Activated CD4-positive, alpha-beta T cell treated with anti-CD3 and anti-CD28 coated beads, Interleukin-2, amount 50 U/mL, for 16 hours (primary cell): ENCODE measurements around the gene CDH20.

ENCODE experiments used
- DNase-seq: peaks from one replicate; pipeline ENCODE4 v3.0.0-alpha.2; 2020

Gene CDH20

DNA sequence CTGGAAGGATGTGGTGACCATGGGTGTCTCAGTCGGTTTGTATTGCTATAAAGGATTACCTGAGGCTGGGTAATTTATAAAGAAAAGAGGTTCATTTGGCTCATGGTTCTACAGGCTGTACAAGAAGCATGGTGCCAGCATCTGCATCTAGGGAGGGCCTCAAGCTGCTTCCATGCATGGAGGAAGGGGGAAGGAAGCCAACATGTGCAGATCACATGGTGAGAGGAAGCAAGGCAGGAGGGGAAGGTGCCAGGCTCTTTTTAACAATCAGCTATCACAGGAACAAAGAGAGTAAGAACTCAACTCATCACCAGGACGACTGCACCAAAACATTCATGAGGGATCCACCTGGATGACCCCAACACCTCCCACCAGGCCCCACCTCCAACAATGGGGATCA is 209.4 kb downstream of the CDH20 start:
- DNase-seq: no peak

GRCh38 chr18:61543518-61543917 is 210.3 kb downstream of the CDH20 start:
- DNase-seq: no peak

DNA sequence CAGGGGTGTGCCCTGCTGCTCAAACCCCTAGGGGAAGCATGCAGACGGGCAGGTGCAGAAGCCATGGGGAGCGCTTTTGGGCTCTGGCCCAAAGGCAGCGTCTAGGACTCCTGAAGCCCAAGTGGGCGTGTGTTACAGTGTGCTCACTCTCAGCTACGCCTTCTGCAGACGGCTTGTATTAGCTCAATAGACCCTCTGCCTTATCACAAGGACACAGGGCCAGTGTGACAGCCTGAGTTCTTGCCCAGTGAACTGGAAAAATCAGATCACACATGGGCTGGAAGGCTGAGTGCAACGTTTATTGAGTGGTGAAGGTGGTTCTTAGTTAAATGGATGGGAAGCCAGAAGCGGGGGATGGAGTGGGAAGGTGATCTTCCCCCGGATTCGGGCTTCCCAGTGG is 210.9 kb downstream of the CDH20 start:
- DNase-seq: no peak

GRCh38 chr18:61545281-61546245 is 212.3 kb downstream of the CDH20 start:
- no peak for DNase-seq

GRCh38 chr18:61546590-61546989 is 213.4 kb downstream of the CDH20 start:
- no peak for DNase-seq

DNA sequence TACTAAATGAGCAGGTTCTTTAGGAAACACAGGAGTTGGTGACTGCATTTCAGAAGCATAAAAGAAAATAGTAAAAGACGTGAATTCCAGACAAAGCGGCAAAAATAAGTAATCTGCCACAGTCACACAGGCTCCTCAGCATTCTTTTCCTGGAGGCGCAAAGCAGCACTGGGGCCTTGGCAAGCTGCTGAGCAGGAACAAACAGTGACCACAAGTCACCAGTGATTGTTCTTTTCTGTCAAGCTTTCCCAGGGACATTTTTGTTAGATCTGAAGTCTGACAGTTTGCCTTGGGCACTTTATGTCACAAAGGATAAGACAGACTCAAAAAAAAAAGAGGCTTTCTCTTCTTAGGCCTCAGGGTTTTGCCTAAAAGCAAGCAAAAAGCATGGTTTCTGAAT is 216.2 kb downstream of the CDH20 start:
- no peak for DNase-seq

DNA sequence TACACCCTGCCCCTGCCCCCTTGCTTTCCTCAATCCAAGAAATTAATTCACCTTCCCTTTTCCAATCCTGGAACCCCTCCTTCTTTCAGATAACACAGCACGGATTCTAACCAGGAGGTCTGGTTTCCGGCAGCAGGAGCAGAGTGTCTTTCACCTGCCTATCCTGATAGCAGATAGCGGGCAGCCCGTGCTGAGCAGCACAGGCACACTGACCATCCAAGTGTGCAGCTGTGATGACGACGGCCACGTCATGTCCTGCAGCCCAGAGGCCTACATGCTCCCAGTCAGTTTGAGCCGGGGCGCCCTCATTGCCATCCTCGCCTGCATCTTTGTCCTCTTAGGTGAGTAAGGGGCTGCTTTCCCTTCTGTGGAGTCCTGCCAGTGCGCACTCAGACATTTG is 216.7 kb downstream of the CDH20 start:
- DNase-seq: no peak

GRCh38 chr18:61551586-61551985 is 218.4 kb downstream of the CDH20 start:
- peak; percentile 35 for DNase-seq

- DNase-seq: no peak
Measured at GRCh38 chr18:61553045-61553659, 219.9 kb downstream of the CDH20 start.

GRCh38 chr18:61554117-61554776 is 221.0 kb downstream of the CDH20 start:
- DNase-seq: no peak

DNA sequence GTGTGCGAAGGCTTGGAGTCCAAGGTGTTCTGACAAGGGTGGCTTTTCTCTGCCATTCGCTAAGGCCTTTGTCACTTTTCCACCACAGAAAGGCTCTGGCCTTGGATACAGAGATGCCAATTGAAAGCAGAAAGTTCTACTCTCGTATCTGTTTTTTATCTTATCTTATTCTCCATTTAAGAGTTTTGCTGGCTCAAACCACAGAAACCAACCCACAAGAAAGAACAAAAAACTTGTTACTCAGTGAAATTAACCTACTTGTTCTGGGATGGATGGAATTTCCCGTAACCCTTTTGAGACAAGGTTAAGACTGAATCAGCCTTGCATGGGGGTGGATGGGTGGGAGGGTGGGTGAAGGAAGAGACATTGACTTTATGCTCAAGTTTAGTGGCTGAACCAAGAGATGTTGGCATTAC is 221.7 kb downstream of the CDH20 start:
- no peak for DNase-seq

GRCh38 chr18:61556316-61556715 is 223.1 kb downstream of the CDH20 start:
- DNase-seq: no peak

DNA sequence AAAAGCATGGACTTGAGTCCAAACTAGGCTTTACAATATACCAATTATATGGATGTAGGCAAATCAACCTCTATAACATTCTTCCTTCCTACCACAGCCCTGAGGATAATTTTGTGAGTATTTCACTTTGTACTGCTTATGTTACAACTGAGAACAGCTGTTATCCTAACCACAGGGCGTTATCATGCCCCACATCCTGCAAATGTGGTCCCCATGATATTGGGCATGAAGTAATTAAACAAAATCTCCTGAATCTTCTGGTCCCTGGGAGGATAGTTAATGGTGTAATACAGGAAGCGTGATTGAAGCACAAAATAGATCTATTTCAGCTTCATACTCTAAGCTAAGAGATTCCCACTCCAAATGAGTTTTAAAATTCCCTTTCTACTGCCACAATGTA is 223.6 kb downstream of the CDH20 start:
- DNase-seq: no peak

DNA sequence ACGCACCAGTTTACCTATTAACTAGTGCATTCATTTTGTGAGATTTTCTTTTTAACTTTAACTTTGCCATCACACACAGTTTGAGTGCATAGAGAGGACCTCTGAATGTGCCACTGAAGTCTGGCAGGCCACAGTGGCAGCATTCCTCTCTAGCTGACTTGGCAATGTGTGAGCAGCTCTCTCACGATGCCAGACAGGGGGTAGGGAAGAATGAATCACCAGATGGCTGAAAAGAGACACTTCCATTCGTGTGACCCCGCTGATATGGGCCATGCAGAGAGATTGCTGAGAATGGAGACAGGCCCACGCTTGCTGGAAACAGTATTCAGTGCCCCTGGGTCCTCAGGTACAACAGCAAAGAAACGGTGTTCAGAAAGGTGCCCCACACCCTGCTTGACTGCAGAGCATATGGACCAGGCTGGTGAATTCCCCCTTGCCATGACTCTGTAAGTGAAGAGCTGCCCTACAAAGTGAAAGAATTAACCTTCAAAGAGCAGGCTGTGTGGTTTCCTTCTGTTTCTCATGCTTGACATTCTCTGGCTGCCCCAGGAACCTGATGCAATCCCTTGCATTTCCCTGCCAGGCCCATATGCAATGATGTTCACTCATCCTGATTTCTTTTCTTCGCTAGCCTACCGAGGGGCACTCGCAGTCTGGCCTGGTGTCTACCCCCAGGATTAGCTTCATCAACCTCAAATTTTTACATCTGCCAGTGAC is 236.1 kb downstream of the CDH20 start:
- DNase-seq: no peak

- no peak for DNase-seq
Measured at GRCh38 chr18:61570070-61570469, 236.8 kb downstream of the CDH20 start.

DNA sequence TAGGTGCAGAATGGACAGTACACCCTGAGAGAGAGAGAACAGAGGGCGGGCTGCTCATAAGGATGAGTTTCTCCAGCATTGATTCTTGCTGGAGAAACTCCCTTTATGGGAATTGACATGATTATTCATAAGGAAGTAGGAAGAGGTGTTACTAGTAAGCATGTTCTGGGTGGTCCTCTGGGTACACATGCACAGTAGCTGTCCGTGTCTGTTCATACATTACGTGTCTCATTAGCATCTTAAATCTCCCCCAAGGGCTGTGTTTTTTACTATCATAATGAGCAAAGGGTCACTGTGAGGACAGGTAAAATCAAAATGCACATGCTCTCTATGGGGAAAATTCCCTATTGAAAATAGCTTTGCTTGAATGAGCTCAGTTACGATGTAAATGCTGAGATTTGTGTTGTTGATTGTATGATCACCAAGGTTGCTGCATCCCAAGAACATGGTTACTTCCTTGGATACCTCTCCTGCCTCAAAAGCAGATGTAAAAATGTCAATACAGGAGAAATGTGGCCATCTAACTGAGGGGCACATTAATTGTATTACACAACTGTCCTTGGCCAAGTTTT is 238.9 kb downstream of the CDH20 start:
- DNase-seq: no peak

GRCh38 chr18:61572871-61573270 is 239.6 kb downstream of the CDH20 start:
- DNase-seq: no peak

GRCh38 chr18:61574665-61575064 is 241.4 kb downstream of the CDH20 start:
- DNase-seq: no peak

GRCh38 chr18:61575419-61575818 is 242.2 kb downstream of the CDH20 start:
- no peak for DNase-seq

- DNase-seq: no peak
Measured at GRCh38 chr18:61578846-61579245, 245.6 kb downstream of the CDH20 start.

GRCh38 chr18:61579581-61579980 is 246.4 kb downstream of the CDH20 start:
- no peak for DNase-seq

GRCh38 chr18:61580046-61580445 is 246.8 kb downstream of the CDH20 start:
- no peak for DNase-seq
